ENCODE measurements around the gene UHRF1. TPM values are rescaled to one million over a fixed set of nuclear protein-coding genes. Genes with fewer than 3 reads are reported as not detected.

The UHRF1 gene
- total and polyA plus RNA-seq, 2 of the 13 experiments (the other 11 are each of a cell fraction or from before 2014, with no cell fraction given) = 6.8 to 78.4 TPM

DNA sequence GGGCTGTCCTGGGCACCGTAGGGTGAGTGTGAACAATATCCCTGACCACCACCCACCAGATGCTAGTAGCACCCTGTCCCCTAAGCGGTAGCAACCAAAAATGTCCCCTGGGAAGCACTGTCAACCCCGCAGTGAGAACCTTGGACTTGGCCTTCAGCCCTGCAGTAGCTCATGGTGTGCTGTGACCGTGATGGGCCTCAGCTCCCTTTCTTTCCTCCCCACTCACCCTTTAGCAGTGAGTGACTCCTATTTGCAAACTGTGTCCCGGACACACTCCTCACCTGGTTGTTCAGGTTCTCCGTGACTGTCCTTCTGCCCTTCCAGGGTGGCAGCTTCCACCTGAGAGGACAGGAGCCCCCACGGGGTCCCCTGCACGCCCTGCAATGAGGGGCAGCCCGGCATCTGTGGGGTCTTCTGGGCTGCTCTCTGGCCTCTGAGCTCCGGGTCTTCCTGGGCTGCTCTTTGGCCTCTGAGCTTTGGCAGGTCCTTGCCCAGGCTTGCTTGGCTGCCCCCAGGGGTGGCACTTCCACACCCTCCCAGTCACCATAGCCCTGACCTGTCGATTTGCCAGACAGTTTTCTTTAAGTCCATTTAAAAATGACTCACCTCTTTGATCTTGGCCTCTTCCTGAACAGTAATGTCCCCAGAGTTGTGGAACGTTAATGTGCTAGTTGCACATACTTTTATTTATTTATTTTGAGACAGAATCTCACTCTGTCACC, 63.4 kb downstream of the UHRF1 start (continued):
- TF ChIP-seq, protein P1, sequence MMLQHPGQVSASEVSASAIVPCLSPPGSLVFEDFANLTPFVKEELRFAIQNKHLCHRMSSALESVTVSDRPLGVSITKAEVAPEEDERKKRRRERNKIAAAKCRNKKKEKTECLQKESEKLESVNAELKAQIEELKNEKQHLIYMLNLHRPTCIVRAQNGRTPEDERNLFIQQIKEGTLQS (CRISPR knock-in tag; IDR thresholded peaks at IDR 0.05) = no peak
- TF ChIP-seq ZNF605 (CRISPR knock-in tag; IDR thresholded peaks at IDR 0.05) (peak; percentile 74; the same call in 1 of the 2 replicates), SRSF4 (IDR thresholded peaks at IDR 0.05; ENCODE audit: low read depth, low read length, poor library complexity, severe bottlenecking) (no peak), SMC3 (IDR thresholded peaks at IDR 0.05; ENCODE audit: low read length) (no peak), AGO1 (IDR thresholded peaks at IDR 0.05; ENCODE audit: low read depth, low read length, poor library complexity, severe bottlenecking) (no peak), ZFP82 (CRISPR knock-in tag; IDR thresholded peaks at IDR 0.05; ENCODE audit: borderline replicate concordance) (no peak), U2AF1 (optimal IDR thresholded peaks at IDR 0.05; ENCODE audit: low read depth, low read length) (no peak), EHMT2 (IDR thresholded peaks at IDR 0.05; ENCODE audit: borderline replicate concordance, low read depth, low read length) (no peak), PHF20 (CRISPR knock-in tag; IDR thresholded peaks at IDR 0.05) (no peak), NONO (IDR thresholded peaks at IDR 0.05) (no peak), NONO (CRISPR knock-in tag; conservative IDR thresholded peaks at IDR 0.05) (no peak), DNMT3B (CRISPR knock-in tag; conservative IDR thresholded peaks at IDR 0.05) (no peak), PHF21A (CRISPR knock-in tag; IDR thresholded peaks at IDR 0.05) (0 out of 2 replicates have a peak, but pooled peaks have one; percentile 5), NKX3-1 (CRISPR knock-in tag; IDR thresholded peaks at IDR 0.05) (no peak), ZNF550 (CRISPR knock-in tag; IDR thresholded peaks at IDR 0.05; ENCODE audit: borderline replicate concordance) (no peak), ZNF484 (CRISPR knock-in tag; IDR thresholded peaks at IDR 0.05; ENCODE audit: borderline replicate concordance, low read depth) (no peak), SOX6 (IDR thresholded peaks at IDR 0.05) (no peak), SOX6 (CRISPR knock-in tag; IDR thresholded peaks at IDR 0.05) (0 out of 2 replicates have a peak, but pooled peaks have one; percentile 13), RFX1 (IDR thresholded peaks at IDR 0.05) (no peak), TCF7 (IDR thresholded peaks at IDR 0.05; ENCODE audit: low read depth) (peak; percentile 63), NFIB (CRISPR knock-in tag; IDR thresholded peaks at IDR 0.05; ENCODE audit: borderline replicate concordance) (no peak), CBFB (CRISPR knock-in tag; IDR thresholded peaks at IDR 0.05) (no peak), ZNF44 (CRISPR knock-in tag; IDR thresholded peaks at IDR 0.05) (no peak)
- TF ChIP-seq, protein P2, sequence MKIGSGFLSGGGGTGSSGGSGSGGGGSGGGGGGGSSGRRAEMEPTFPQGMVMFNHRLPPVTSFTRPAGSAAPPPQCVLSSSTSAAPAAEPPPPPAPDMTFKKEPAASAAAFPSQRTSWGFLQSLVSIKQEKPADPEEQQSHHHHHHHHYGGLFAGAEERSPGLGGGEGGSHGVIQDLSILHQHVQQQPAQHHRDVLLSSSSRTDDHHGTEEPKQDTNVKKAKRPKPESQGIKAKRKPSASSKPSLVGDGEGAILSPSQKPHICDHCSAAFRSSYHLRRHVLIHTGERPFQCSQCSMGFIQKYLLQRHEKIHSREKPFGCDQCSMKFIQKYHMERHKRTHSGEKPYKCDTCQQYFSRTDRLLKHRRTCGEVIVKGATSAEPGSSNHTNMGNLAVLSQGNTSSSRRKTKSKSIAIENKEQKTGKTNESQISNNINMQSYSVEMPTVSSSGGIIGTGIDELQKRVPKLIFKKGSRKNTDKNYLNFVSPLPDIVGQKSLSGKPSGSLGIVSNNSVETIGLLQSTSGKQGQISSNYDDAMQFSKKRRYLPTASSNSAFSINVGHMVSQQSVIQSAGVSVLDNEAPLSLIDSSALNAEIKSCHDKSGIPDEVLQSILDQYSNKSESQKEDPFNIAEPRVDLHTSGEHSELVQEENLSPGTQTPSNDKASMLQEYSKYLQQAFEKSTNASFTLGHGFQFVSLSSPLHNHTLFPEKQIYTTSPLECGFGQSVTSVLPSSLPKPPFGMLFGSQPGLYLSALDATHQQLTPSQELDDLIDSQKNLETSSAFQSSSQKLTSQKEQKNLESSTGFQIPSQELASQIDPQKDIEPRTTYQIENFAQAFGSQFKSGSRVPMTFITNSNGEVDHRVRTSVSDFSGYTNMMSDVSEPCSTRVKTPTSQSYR (CRISPR knock-in tag; IDR thresholded peaks at IDR 0.05; ENCODE audit: borderline replicate concordance) = no peak
- TF ChIP-seq, protein P3, sequence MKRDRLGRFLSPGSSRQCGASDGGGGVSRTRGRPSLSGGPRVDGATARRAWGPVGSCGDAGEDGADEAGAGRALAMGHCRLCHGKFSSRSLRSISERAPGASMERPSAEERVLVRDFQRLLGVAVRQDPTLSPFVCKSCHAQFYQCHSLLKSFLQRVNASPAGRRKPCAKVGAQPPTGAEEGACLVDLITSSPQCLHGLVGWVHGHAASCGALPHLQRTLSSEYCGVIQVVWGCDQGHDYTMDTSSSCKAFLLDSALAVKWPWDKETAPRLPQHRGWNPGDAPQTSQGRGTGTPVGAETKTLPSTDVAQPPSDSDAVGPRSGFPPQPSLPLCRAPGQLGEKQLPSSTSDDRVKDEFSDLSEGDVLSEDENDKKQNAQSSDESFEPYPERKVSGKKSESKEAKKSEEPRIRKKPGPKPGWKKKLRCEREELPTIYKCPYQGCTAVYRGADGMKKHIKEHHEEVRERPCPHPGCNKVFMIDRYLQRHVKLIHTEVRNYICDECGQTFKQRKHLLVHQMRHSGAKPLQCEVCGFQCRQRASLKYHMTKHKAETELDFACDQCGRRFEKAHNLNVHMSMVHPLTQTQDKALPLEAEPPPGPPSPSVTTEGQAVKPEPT (CRISPR knock-in tag; IDR thresholded peaks at IDR 0.05; ENCODE audit: low read depth) = no peak
